Panc1 (cell line): ENCODE measurements around the gene ACVR1B. TPM values are rescaled to one million over a fixed set of nuclear protein-coding genes. Genes with fewer than 3 reads are reported as not detected.

Experiments used
- ATAC-seq: fragments of 200-7000 bp; cut with Tn5 transposase; 2 replicates; pipeline ENCODE4 v1.9.1; 2020; ENCODE audit warnings: mild to moderate bottlenecking, moderate library complexity
- BruUV-seq: library from RNA; stranded (reverse); fragments of 400-500 nt; replicated peaks from 2 replicates; lab custom pipeline; 2021; lab: Mats Ljungman, UMichigan
- CTCF ChIA-PET: fragments of 300-600 bp; sonication (Branson Sonifier 250); formaldehyde crosslinking; loops from one replicate; lab custom pipeline; 2022; ENCODE audit warnings: antibody characterized with exemption; lab: Charles Lee
- POLR2A ChIA-PET: fragments of 300-600 bp; sonication (Branson Sonifier 250); formaldehyde crosslinking; loops from one replicate; lab custom pipeline; 2022; ENCODE audit warnings: antibody characterized with exemption; lab: Charles Lee
- DNase-seq: peaks from one replicate; pipeline ENCODE4 v3.0.0-alpha.2; 2010; ENCODE audit warnings: low read depth, low spot score
- H3K27ac ChIP-seq: 2 replicates; pipeline ENCODE4 v1.5.1; 2011; ENCODE audit warnings: mild to moderate bottlenecking, low read length, inconsistent platforms
- H3K27me3 ChIP-seq: fragments of 200-500 bp; sonication (Bioruptor generic); 2 replicates; pipeline ENCODE4 v1.6.0; 2014; ENCODE audit warnings: low read length, inconsistent platforms; ENCODE audit not compliant: control insufficient read depth, insufficient read depth
- H3K36me3 ChIP-seq: fragments of 200-500 bp; sonication (Bioruptor generic); 2 replicates; pipeline ENCODE4 v1.5.1; 2014; ENCODE audit warnings: inconsistent platforms, mild to moderate bottlenecking, low read length, moderate library complexity; ENCODE audit not compliant: control insufficient read depth, insufficient read depth
- H3K4me1 ChIP-seq: 2 replicates; pipeline ENCODE4 v1.5.1; 2011; ENCODE audit warnings: inconsistent platforms, mild to moderate bottlenecking, low read length, moderate library complexity; ENCODE audit not compliant: control insufficient read depth, insufficient read depth
- H3K4me3 ChIP-seq, 2 experiments: 2 replicates each; pipeline ENCODE4 v1.5.1; 2011 to 2012; ENCODE audit warnings: low read depth in 2 of 2, low read length in 2 of 2, mild to moderate bottlenecking in 2 of 2, inconsistent platforms in 1 of 2, moderate library complexity in 1 of 2
- H3K9me3 ChIP-seq: fragments of 200-500 bp; sonication (Bioruptor generic); 2 replicates; pipeline ENCODE4 v1.5.1; 2014; ENCODE audit warnings: low read depth, mild to moderate bottlenecking, inconsistent platforms, low read length, moderate library complexity; ENCODE audit not compliant: control insufficient read depth, insufficient read depth
- CTCF ChIP-seq: fragments of 450-650 bp; IDR thresholded peaks from 2 replicates; pipeline ENCODE4 v1.5.1; 2017; ENCODE audit warnings: mild to moderate bottlenecking
- POLR2AphosphoS5 ChIP-seq: IDR thresholded peaks from 2 replicates; pipeline ENCODE4 v1.6.1; 2012; ENCODE audit warnings: mild to moderate bottlenecking, low read depth, low read length, moderate library complexity
- REST ChIP-seq, 2 experiments: IDR thresholded peaks; 2 replicates each; pipeline ENCODE4 v1.6.1; 2011 to 2012; ENCODE audit warnings: low read depth in 2 of 2, control low read depth in 1 of 2, low read length in 1 of 2, mild to moderate bottlenecking in 1 of 2, moderate library complexity in 1 of 2; ENCODE audit not compliant: insufficient read depth in 1 of 2
- SIN3A ChIP-seq: IDR thresholded peaks from 2 replicates; pipeline ENCODE4 v1.6.1; 2012; ENCODE audit warnings: low read depth, mild to moderate bottlenecking, low read length, moderate library complexity, borderline replicate concordance; ENCODE audit not compliant: insufficient read depth
- TCF7L2 ChIP-seq: IDR thresholded peaks from 2 replicates; pipeline ENCODE4 v1.6.1; 2011; ENCODE audit warnings: mild to moderate bottlenecking, low read depth, low read length, inconsistent platforms
- in situ Hi-C: cut with HindIII; loops from 2 replicates; pipeline ENCODE4 v1.10.0; 2016; ENCODE audit warnings: low sequenced_read_pairs, low pct_unique_long_range_greater_than_20kb
- intact Hi-C: fragments of 100-400 bp; cut with micrococcal nuclease; formaldehyde crosslinking; loops from one replicate; pipeline ENCODE4 v1.10.0; 2022; ENCODE audit not compliant: unreplicated experiment
- total RNA-seq: library from RNA; stranded (reverse); gene quantifications from one replicate; pipeline ENCODE4 v1.2.1, GENCODE V29; 2021; ENCODE audit not compliant: unreplicated experiment

Gene ACVR1B
- total RNA-seq, 1 experiment from 2014 or later, result 23.0 TPM

- H3K36me3 ChIP-seq, result peaks cover 7% of the 10 kb centered on the region
- no TSS peak for BruUV-seq
- ChIA-PET POLR2A (no interaction called here), CTCF (interaction anchor here (0.6 to 1.2 kb wide), 2 partner anchors 9 to 91 kb away, joined by 3 to 4 read pairs; no protein-coding TSS in a partner anchor)
- H3K9me3 ChIP-seq, result no peaks in the 10 kb centered on the region
- no peak overlapping the region for H3K27ac ChIP-seq
- TF ChIP-seq SIN3A (no peak), REST (IDR thresholded peaks at IDR 0.05; ENCODE audit: insufficient read depth in 1 of 2, low read depth in 2 of 2, low read length in 1 of 2) (no peak), POLR2AphosphoS5 (no peak), TCF7L2 (no peak), CTCF (no peak)
- intact Hi-C loops, result no loop called here
- no peak for ATAC-seq
- H3K27me3 ChIP-seq, result no peaks in the 10 kb centered on the region
- no peak overlapping the region for H3K4me3 ChIP-seq
- DNase-seq, result no peak
- no peaks in the 10 kb centered on the region for H3K4me1 ChIP-seq
- in situ Hi-C loops, result no loop called here
These were observed 35.3 kb downstream of the ACVR1B start for GRCh38 chr12:51986834-51987233.

- POLR2A ChIA-PET, result no interaction called here
- no TSS peak for BruUV-seq
- intact Hi-C loops, result no loop called here
- CTCF ChIA-PET, result interaction anchor here (0.6 to 1.7 kb wide), 3 partner anchors 12 to 1010 kb away, joined by 4 to 9 read pairs (median 5); no protein-coding TSS in a partner anchor
- TF ChIP-seq POLR2AphosphoS5 (no peak), CTCF (no peak), SIN3A (no peak), TCF7L2 (no peak), REST (IDR thresholded peaks at IDR 0.05; ENCODE audit: insufficient read depth in 1 of 2, low read depth in 2 of 2, low read length in 1 of 2) (no peak)
- H3K36me3 ChIP-seq, result no peaks in the 10 kb centered on the region
- DNase-seq (no peak), ATAC-seq (no peak)
- H3K4me1 ChIP-seq, result no peaks in the 10 kb centered on the region
- no peak overlapping the region for H3K27ac ChIP-seq
- H3K27me3 ChIP-seq, result no peaks in the 10 kb centered on the region
- H3K4me3 ChIP-seq, result no peak overlapping the region
- in situ Hi-C loops, result no loop called here
- H3K9me3 ChIP-seq, result no peaks in the 10 kb centered on the region
These were observed 40.7 kb downstream of the ACVR1B start for GRCh38 chr12:51992246-51992645.
